ENCODE results near the gene CRAMP1. TPM values are rescaled to one million over a fixed set of nuclear protein-coding genes. Genes with fewer than 3 reads are reported as not detected.

Gene CRAMP1
- total RNA-seq, 1 experiment from 2014 or later, result 9.9 TPM

- H3K36me3 ChIP-seq (replicated peaks; ENCODE audit: control insufficient read depth, insufficient read depth, low read length), result peaks cover 25% of the 10 kb centered on the region
- no peaks in the 10 kb centered on the region for H3K27me3 ChIP-seq (ENCODE audit: control insufficient read depth, insufficient read depth, low read length)
- no peak for DNase-seq
- H3K4me3 ChIP-seq (ENCODE audit: insufficient read depth, low read depth, low read length), result no peak overlapping the region
Observed at GRCh38 chr16:1634541-1634940, 22.4 kb downstream of the CRAMP1 start.

DNA sequence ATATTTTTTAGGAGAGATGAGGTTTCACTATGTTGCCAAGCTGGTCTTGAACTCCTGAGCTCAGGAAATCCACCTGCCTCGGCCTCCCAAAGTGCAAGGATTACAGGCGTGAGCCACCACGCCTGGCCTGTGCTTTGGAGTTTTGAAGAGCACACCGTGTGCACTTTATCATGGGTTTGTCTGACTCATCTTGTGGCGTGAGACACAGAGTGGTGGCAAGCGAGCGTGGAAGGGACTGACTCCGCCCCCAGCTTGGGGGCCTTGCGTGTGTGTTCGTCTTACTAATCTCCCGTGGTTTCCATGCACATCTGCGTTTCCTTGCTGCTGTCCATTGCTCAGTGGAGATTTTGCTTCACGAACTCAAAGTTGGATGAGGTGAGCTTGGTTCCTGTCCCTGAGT is 22.9 kb downstream of the CRAMP1 start:
- DNase-seq, result no peak
- H3K27me3 ChIP-seq (ENCODE audit: control insufficient read depth, insufficient read depth, low read length), result no peaks in the 10 kb centered on the region
- H3K4me3 ChIP-seq (ENCODE audit: insufficient read depth, low read depth, low read length), result no peak overlapping the region
- peaks cover 25% of the 10 kb centered on the region for H3K36me3 ChIP-seq (replicated peaks; ENCODE audit: control insufficient read depth, insufficient read depth, low read length)

DNA sequence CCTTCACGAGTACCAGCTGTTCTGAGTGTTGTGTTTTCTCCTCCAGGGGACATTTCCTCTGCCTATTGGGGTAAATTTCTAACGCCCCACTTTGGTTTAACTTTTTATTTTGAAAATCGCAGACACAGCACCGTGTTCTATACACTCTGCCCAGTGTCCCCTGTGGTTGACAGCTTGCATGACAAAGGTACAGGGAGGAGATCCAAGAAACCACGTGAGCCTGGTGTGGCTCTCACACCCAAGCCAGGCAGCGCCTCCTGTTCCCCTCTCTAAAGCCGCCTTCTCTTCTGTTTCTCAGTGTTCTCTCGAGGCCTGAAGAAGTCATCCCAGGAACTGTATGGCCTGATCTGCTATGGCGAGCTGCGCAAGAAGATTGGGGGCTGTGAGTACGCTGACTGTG is 25.4 kb downstream of the CRAMP1 start:
- Histone ChIP-seq H3K36me3 (replicated peaks; ENCODE audit: control insufficient read depth, insufficient read depth, low read length) (peaks cover 29% of the 10 kb centered on the region), H3K4me3 (ENCODE audit: insufficient read depth, low read depth, low read length) (no peak overlapping the region), H3K27me3 (ENCODE audit: control insufficient read depth, insufficient read depth, low read length) (no peaks in the 10 kb centered on the region)
- no peak for DNase-seq

- Histone ChIP-seq H3K36me3 (replicated peaks; ENCODE audit: control insufficient read depth, insufficient read depth, low read length) (peaks cover 23% of the 10 kb centered on the region), H3K27me3 (ENCODE audit: control insufficient read depth, insufficient read depth, low read length) (no peaks in the 10 kb centered on the region), H3K4me3 (ENCODE audit: insufficient read depth, low read depth, low read length) (no peak overlapping the region)
- no peak for DNase-seq
Observed at GRCh38 chr16:1638757-1639156, 26.6 kb downstream of the CRAMP1 start.

GRCh38 chr16:1639282-1639681 is 27.1 kb downstream of the CRAMP1 start:
- DNase-seq, result no peak
- Histone ChIP-seq H3K4me3 (ENCODE audit: insufficient read depth, low read depth, low read length) (no peak overlapping the region), H3K27me3 (ENCODE audit: control insufficient read depth, insufficient read depth, low read length) (no peaks in the 10 kb centered on the region), H3K36me3 (replicated peaks; ENCODE audit: control insufficient read depth, insufficient read depth, low read length) (peaks cover 24% of the 10 kb centered on the region)

DNA sequence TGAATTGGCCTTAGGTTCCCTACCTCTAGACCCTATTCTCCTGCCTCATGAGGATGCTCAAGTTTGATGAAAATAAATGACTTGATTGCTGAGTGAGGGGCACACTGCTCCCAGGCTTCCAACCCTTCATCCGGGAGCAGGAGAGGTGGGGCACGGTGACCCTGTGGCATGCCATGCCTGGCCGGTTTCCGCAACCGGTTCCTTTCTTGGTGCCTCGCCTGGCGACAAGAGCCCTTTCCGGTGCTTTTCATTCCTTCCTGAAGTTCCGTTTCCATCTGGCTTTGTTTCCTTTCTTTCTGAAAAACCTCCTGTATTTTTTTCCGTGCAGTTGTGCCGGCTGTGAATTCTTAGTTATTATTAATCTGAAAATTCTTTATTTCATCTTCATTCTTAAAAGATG is 27.7 kb downstream of the CRAMP1 start:
- peaks cover 24% of the 10 kb centered on the region for H3K36me3 ChIP-seq (replicated peaks; ENCODE audit: control insufficient read depth, insufficient read depth, low read length)
- DNase-seq, result no peak
- H3K4me3 ChIP-seq (ENCODE audit: insufficient read depth, low read depth, low read length), result no peak overlapping the region
- no peaks in the 10 kb centered on the region for H3K27me3 ChIP-seq (ENCODE audit: control insufficient read depth, insufficient read depth, low read length)

GRCh38 chr16:1640261-1640941 is 28.2 kb downstream of the CRAMP1 start:
- Histone ChIP-seq H3K27me3 (ENCODE audit: control insufficient read depth, insufficient read depth, low read length) (no peaks in the 10 kb centered on the region), H3K36me3 (replicated peaks; ENCODE audit: control insufficient read depth, insufficient read depth, low read length) (peaks cover 23% of the 10 kb centered on the region), H3K4me3 (ENCODE audit: insufficient read depth, low read depth, low read length) (no peak overlapping the region)
- DNase-seq, result no peak

GRCh38 chr16:1641261-1641660 is 29.1 kb downstream of the CRAMP1 start:
- H3K36me3 ChIP-seq (replicated peaks; ENCODE audit: control insufficient read depth, insufficient read depth, low read length), result peaks cover 27% of the 10 kb centered on the region
- no peaks in the 10 kb centered on the region for H3K27me3 ChIP-seq (ENCODE audit: control insufficient read depth, insufficient read depth, low read length)
- DNase-seq, result no peak
- H3K4me3 ChIP-seq (ENCODE audit: insufficient read depth, low read depth, low read length), result no peak overlapping the region

- Histone ChIP-seq H3K4me3 (ENCODE audit: insufficient read depth, low read depth, low read length) (no peak overlapping the region), H3K27me3 (ENCODE audit: control insufficient read depth, insufficient read depth, low read length) (no peaks in the 10 kb centered on the region), H3K36me3 (replicated peaks; ENCODE audit: control insufficient read depth, insufficient read depth, low read length) (peaks cover 27% of the 10 kb centered on the region)
- DNase-seq, result no peak
Observed at GRCh38 chr16:1642148-1642547, 30.0 kb downstream of the CRAMP1 start.

GRCh38 chr16:1642753-1643152 is 30.6 kb downstream of the CRAMP1 start:
- Histone ChIP-seq H3K36me3 (replicated peaks; ENCODE audit: control insufficient read depth, insufficient read depth, low read length) (peaks cover 27% of the 10 kb centered on the region), H3K4me3 (ENCODE audit: insufficient read depth, low read depth, low read length) (no peak overlapping the region), H3K27me3 (ENCODE audit: control insufficient read depth, insufficient read depth, low read length) (no peaks in the 10 kb centered on the region)
- no peak for DNase-seq

GRCh38 chr16:1643521-1643920 is 31.4 kb downstream of the CRAMP1 start:
- no peaks in the 10 kb centered on the region for H3K27me3 ChIP-seq (ENCODE audit: control insufficient read depth, insufficient read depth, low read length)
- DNase-seq, result no peak
- peaks cover 24% of the 10 kb centered on the region for H3K36me3 ChIP-seq (replicated peaks; ENCODE audit: control insufficient read depth, insufficient read depth, low read length)
- H3K4me3 ChIP-seq (ENCODE audit: insufficient read depth, low read depth, low read length), result no peak overlapping the region

- H3K36me3 ChIP-seq (replicated peaks; ENCODE audit: control insufficient read depth, insufficient read depth, low read length), result peaks cover 17% of the 10 kb centered on the region
- no peak for DNase-seq
Observed at GRCh38 chr16:1645914-1646525, 33.9 kb downstream of the CRAMP1 start.

DNA sequence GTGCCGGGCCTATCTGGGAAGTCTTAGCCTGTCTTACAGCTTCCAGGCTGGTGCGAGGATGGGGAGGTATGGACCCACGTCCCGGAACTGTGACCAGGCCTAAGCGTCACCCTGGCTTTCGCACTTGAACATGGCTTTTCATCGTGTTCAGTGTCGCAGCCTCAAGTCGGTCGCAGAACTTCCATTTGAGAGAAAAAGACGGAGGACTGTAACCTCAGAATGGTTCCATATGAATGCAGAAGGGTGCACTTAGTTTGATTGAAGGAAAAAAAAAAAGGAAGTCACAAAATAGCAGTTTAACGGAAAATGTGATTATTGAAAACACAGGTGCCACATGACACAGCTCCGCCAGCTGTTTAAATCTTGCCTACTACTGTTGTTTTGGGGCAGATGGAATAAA is 35.7 kb downstream of the CRAMP1 start:
- Histone ChIP-seq H3K36me3 (replicated peaks; ENCODE audit: control insufficient read depth, insufficient read depth, low read length) (peaks cover 19% of the 10 kb centered on the region), H3K27me3 (ENCODE audit: control insufficient read depth, insufficient read depth, low read length) (no peaks in the 10 kb centered on the region), H3K4me3 (ENCODE audit: insufficient read depth, low read depth, low read length) (no peak overlapping the region)
- no peak for DNase-seq

More at GRCh38 chr16:1645914-1646525, 33.9 kb downstream of the CRAMP1 start:
- Histone ChIP-seq H3K4me3 (ENCODE audit: insufficient read depth, low read depth, low read length) (no peak overlapping the region), H3K27me3 (ENCODE audit: control insufficient read depth, insufficient read depth, low read length) (no peaks in the 10 kb centered on the region)

- H3K36me3 ChIP-seq (replicated peaks; ENCODE audit: control insufficient read depth, insufficient read depth, low read length), result peaks cover 25% of the 10 kb centered on the region
Observed at GRCh38 chr16:1650131-1650530, 38.0 kb downstream of the CRAMP1 start.

GRCh38 chr16:1651094-1651973 is 39.2 kb downstream of the CRAMP1 start:
- Histone ChIP-seq H3K27me3 (ENCODE audit: control insufficient read depth, insufficient read depth, low read length) (no peaks in the 10 kb centered on the region), H3K4me3 (ENCODE audit: insufficient read depth, low read depth, low read length) (no peak overlapping the region), H3K36me3 (replicated peaks; ENCODE audit: control insufficient read depth, insufficient read depth, low read length) (peaks cover 26% of the 10 kb centered on the region)
- DNase-seq, result no peak

More at GRCh38 chr16:1650131-1650530, 38.0 kb downstream of the CRAMP1 start:
- DNase-seq, result no peak
- Histone ChIP-seq H3K27me3 (ENCODE audit: control insufficient read depth, insufficient read depth, low read length) (no peaks in the 10 kb centered on the region), H3K4me3 (ENCODE audit: insufficient read depth, low read depth, low read length) (no peak overlapping the region)

Measured in H7 (cell line).